ENCODE measurements around the gene PITPNM3.

Gene PITPNM3

DNA sequence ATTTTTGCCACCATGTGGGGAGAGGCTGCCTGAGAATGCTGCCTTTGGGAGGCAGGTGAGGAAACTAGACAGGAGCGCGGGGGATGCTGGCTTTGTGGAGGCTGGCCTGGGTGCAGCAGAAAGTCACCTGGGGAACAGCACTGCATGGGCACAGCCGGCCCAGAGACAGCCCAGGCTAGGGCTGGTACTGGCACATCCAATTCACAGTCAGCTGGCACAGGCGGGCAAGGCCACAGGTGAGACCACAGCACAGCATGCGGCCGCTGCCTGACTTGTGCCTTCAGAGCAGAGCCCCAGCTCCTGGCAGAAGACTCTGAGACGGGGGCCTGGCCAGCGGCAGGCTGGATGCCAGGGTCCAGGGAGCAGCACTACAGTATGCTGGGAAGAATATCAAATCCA lies 16.6 kb upstream of the PITPNM3 start:
- Histone ChIP-seq H3K4me3 (ENCODE audit: low read length, poor library complexity, severe bottlenecking) (no peak overlapping the region), H3K9ac (ENCODE audit: low read depth, low read length, poor library complexity, severe bottlenecking) (no peak overlapping the region), H3K4me1 (ENCODE audit: insufficient read depth, low read length, poor library complexity, severe bottlenecking) (no peaks in the 10 kb centered on the region), H3K4me2 (ENCODE audit: low read depth, low read length, poor library complexity, severe bottlenecking) (no peak overlapping the region), H2AFZ (ENCODE audit: low read length) (no peak overlapping the region), H3F3A (ENCODE audit: low read depth) (no peaks in the 10 kb centered on the region), H3K79me2 (ENCODE audit: insufficient read depth, low read length) (no peaks in the 10 kb centered on the region), H3K36me3 (ENCODE audit: insufficient read depth, low read length) (peaks cover 4% of the 10 kb centered on the region; the same call in 1 of the 2 replicates), H3K9me3 (ENCODE audit: insufficient read depth, low read depth, low read length) (no peaks in the 10 kb centered on the region), H3K27me3 (ENCODE audit: insufficient read depth, low read length, poor library complexity, severe bottlenecking) (no peaks in the 10 kb centered on the region), H3K9me2 (replicated peaks; ENCODE audit: low read depth, low read length) (no peaks in the 10 kb centered on the region), H4K20me1 (ENCODE audit: insufficient read depth, low read length, poor library complexity, severe bottlenecking) (no peaks in the 10 kb centered on the region)
- TF ChIP-seq, protein P1, sequence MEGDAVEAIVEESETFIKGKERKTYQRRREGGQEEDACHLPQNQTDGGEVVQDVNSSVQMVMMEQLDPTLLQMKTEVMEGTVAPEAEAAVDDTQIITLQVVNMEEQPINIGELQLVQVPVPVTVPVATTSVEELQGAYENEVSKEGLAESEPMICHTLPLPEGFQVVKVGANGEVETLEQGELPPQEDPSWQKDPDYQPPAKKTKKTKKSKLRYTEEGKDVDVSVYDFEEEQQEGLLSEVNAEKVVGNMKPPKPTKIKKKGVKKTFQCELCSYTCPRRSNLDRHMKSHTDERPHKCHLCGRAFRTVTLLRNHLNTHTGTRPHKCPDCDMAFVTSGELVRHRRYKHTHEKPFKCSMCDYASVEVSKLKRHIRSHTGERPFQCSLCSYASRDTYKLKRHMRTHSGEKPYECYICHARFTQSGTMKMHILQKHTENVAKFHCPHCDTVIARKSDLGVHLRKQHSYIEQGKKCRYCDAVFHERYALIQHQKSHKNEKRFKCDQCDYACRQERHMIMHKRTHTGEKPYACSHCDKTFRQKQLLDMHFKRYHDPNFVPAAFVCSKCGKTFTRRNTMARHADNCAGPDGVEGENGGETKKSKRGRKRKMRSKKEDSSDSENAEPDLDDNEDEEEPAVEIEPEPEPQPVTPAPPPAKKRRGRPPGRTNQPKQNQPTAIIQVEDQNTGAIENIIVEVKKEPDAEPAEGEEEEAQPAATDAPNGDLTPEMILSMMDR (conservative IDR thresholded peaks at IDR 0.05; ENCODE audit: low read length), result no peak
- TF ChIP-seq EZH2phosphoT487 (IDR thresholded peaks at IDR 0.05; ENCODE audit: borderline replicate concordance), result no peak

GRCh38 chr17:6571452-6571781 lies 15.1 kb upstream of the PITPNM3 start:
- no peak overlapping the region for H3K4me3 ChIP-seq (ENCODE audit: low read length, poor library complexity, severe bottlenecking)
- no peaks in the 10 kb centered on the region for H3K4me1 ChIP-seq (ENCODE audit: insufficient read depth, low read length, poor library complexity, severe bottlenecking)
- no peaks in the 10 kb centered on the region for H3K79me2 ChIP-seq (ENCODE audit: insufficient read depth, low read length)
- no peak for TF ChIP-seq EZH2phosphoT487 (IDR thresholded peaks at IDR 0.05; ENCODE audit: borderline replicate concordance)
- TF ChIP-seq, protein P1 (conservative IDR thresholded peaks at IDR 0.05; ENCODE audit: low read length), result no peak
- no peaks in the 10 kb centered on the region for H4K20me1 ChIP-seq (ENCODE audit: insufficient read depth, low read length, poor library complexity, severe bottlenecking)
- H3F3A ChIP-seq (ENCODE audit: low read depth), result no peaks in the 10 kb centered on the region
- H3K4me2 ChIP-seq (ENCODE audit: low read depth, low read length, poor library complexity, severe bottlenecking), result no peak overlapping the region
- no peaks in the 10 kb centered on the region for H3K9me3 ChIP-seq (ENCODE audit: insufficient read depth, low read depth, low read length)
- no peaks in the 10 kb centered on the region for H3K36me3 ChIP-seq (ENCODE audit: insufficient read depth, low read length)
- no peak overlapping the region for H2AFZ ChIP-seq (ENCODE audit: low read length)
- H3K9me2 ChIP-seq (replicated peaks; ENCODE audit: low read depth, low read length), result no peaks in the 10 kb centered on the region
- no peak overlapping the region for H3K9ac ChIP-seq (ENCODE audit: low read depth, low read length, poor library complexity, severe bottlenecking)
- H3K27me3 ChIP-seq (ENCODE audit: insufficient read depth, low read length, poor library complexity, severe bottlenecking), result no peaks in the 10 kb centered on the region

DNA sequence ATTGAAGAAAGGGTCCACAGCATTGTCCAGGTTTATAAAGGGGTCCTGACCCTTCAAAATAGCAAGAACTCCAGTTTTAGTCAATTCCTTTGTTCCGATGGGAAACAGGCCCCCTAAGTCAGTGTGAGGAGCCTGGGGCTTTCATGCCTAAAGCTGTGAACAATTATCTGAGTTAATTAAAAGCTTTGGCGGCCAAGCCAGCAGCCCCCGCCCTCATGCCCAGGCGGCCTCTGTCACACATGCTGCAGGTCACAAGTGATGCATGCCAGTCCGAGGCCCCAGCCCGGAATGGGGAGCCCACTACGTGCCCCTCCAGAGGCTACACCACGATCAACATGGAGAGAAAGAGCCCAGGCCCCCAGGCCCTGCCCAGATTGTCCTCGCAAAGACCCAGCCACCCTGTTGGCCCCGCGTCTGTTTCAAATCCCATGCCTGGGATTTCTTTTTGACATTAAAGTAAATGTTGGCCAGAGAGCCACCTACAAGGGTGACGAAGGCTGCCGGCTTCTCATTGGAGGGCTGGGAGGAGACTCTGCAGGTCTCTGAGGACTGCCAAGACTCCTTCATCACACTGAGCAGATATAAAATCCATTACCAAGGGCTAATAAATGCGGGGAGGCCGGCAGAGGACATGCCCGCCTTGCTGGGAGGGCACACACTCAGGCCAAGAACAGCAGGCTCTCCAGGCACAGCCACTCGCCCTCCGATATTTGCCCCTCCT lies 14.5 kb upstream of the PITPNM3 start:
- TF ChIP-seq, protein P1 (conservative IDR thresholded peaks at IDR 0.05; ENCODE audit: low read length), result no peak
- no peak for TF ChIP-seq EZH2phosphoT487 (IDR thresholded peaks at IDR 0.05; ENCODE audit: borderline replicate concordance)
- H3F3A ChIP-seq (ENCODE audit: low read depth), result no peaks in the 10 kb centered on the region
- no peaks in the 10 kb centered on the region for H3K36me3 ChIP-seq (ENCODE audit: insufficient read depth, low read length)
- H3K79me2 ChIP-seq (ENCODE audit: insufficient read depth, low read length), result no peaks in the 10 kb centered on the region
- no peak overlapping the region for H3K4me3 ChIP-seq (ENCODE audit: low read length, poor library complexity, severe bottlenecking)
- no peak overlapping the region for H2AFZ ChIP-seq (ENCODE audit: low read length)
- no peak overlapping the region for H3K9ac ChIP-seq (ENCODE audit: low read depth, low read length, poor library complexity, severe bottlenecking)
- no peaks in the 10 kb centered on the region for H3K9me3 ChIP-seq (ENCODE audit: insufficient read depth, low read depth, low read length)
- H3K9me2 ChIP-seq (replicated peaks; ENCODE audit: low read depth, low read length), result no peaks in the 10 kb centered on the region
- no peaks in the 10 kb centered on the region for H4K20me1 ChIP-seq (ENCODE audit: insufficient read depth, low read length, poor library complexity, severe bottlenecking)
- H3K4me2 ChIP-seq (ENCODE audit: low read depth, low read length, poor library complexity, severe bottlenecking), result no peak overlapping the region
- H3K27me3 ChIP-seq (ENCODE audit: insufficient read depth, low read length, poor library complexity, severe bottlenecking), result no peaks in the 10 kb centered on the region
- H3K4me1 ChIP-seq (ENCODE audit: insufficient read depth, low read length, poor library complexity, severe bottlenecking), result no peaks in the 10 kb centered on the region

Data from Loucy (cell line).